GM18498 (cell line): ENCODE results near the gene COX6A2.

ENCODE experiments used
- ATAC-seq: cut with Tn5 transposase; IDR thresholded peaks from one replicate; pipeline ENCODE4 v1.9.1; 2021; ENCODE audit warnings: mild to moderate bottlenecking, moderate library complexity; ENCODE audit not compliant: unreplicated experiment

COX6A2 gene

DNA sequence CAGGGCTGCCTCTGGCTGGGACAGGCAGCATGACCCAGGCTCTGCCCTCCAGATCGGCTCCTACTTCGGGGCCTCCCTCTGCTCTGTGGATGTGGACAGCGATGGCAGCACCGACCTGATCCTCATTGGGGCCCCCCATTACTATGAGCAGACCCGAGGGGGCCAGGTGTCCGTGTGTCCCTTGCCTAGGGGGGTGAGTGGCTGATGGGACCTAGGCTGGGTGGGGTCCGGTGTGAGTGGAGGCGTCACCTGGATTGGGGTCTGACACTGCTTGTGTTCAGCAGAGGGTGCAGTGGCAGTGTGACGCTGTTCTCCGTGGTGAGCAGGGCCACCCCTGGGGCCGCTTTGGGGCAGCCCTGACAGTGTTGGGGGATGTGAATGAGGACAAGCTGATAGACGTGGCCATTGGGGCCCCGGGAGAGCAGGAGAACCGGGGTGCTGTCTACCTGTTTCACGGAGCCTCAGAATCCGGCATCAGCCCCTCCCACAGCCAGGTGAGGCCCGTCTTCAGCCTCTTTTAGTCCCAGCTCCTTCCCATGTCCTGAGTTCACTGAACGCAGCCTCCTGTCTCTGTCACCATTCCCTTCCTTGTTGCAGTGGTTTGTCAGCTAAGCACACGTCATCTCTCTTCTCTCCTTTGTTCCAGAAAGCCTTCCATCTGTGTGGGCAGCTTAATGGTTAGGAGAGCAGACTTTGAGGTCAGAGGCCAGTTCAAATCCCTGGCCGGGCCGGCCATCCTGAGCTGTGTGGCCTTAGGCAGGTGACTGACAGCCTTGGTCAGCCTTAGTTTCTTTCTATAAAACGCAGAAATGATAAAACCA is 16.9 kb downstream of the COX6A2 start:
- ATAC-seq, result no peak

DNA sequence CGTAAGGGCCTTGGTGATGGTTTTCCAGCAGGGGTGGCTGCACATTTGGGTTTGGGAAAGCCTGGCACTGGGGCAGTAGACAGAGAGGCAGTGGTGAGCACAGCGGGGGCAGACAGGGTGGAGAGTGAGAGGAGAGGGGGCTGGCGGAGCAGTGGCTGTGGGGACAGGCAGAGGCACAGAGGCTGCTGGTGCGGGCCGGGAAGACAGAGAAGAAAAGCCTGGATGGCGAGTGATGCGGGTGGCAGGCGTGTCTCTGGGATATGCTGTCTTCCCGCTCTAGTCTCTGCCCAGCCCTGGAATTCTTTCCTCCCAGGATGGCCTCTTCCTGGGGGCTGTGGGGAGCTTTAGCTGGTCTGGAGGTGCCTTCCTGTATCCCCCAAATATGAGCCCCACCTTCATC is 18.1 kb downstream of the COX6A2 start:
- no peak for ATAC-seq

DNA sequence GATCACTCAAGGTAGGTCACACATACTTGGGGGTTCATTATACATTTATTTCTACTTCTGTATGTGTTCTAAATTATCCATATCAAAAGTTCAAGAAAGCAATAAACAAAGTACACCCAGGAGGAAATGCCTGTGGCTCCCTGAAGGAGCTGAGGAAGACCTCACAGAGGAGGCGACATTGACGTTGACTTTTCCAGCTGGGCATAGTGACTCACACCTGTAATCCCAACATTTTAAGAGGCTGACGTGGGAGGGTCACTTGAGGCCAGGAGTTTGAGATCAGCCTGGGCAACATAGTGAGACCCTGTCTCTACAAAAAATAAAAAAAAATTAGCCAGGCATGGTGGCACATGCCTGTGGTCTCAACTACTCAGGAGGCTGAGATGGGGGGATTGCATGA is 18.7 kb downstream of the COX6A2 start:
- ATAC-seq, result no peak

GRCh38 chr16:31407406-31407805 is 20.8 kb downstream of the COX6A2 start:
- no peak for ATAC-seq

DNA sequence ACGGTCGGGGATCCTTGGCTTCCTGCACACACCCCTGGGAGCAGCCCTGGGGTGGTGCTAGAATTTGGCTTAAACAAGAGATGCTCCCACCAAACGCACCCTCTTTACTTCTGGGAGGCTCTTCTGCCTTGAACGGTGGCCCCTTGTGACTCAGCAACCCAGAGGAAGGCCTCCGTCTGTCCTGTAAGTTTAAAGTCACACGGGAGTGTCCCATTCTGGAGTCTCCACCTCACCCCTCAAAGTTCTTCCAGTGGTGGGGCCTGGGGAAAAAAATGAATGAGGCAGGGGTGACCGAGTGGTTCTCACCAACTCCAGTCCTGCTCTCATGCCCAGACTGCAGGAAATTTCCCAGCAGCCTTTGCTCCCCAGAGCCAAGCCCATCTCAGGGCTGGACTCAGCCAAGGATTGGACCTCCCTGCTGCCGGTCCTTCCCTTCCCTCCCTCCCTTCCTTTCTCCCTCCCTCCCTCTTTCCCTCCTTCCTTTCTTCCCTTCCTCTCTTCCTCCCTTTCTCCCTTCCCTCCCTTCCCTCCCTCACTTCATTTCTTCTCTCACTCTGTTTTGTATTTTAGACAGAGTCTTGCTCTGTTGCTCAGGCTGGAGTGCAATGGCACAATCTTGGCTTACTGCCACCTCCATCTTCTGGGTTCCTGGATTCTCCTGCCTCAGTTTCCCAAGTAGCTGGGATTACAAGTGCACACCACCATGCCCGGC is 23.7 kb downstream of the COX6A2 start:
- ATAC-seq, result no peak

DNA sequence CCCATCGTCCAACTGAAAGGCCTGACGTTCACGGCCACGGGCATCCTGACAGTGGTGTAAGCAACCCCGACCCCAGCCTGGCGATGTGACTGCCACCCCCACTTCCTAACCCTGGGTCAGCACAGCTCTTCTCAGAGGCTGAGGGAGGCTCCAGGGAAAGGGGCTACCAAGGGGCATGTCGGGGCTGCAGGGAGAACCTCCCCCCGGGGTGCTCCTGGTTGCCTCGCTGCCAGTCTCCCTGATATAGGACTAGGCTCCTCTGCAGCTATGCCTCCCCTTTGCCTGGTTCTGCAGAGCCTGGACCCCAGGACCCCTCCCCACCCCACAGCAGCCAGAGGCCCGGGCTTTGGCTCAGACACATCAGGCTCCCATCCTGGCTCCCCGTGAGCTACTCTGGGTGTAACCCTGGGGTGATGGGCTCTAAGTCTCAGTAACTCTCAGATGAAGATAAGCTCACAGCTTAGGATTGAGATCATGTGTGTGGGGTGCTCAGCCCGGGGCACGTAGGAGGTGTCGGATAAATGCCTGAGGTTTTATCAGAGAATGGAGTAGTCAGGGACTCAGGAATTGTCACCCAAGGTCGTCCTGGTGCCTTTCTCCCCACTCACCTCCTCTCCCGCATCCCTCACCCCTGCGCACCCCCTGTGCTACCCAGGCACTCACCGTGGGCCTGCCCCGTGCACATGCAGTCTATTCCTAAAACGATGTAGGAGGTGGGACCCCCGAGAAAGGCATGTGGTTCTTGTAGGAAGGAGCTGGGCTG is 24.4 kb downstream of the COX6A2 start:
- no peak for ATAC-seq

GRCh38 chr16:31402687-31403086 is 25.5 kb downstream of the COX6A2 start:
- ATAC-seq, result no peak

- ATAC-seq, result no peak
Measured at GRCh38 chr16:31401436-31401835, 26.7 kb downstream of the COX6A2 start.

DNA sequence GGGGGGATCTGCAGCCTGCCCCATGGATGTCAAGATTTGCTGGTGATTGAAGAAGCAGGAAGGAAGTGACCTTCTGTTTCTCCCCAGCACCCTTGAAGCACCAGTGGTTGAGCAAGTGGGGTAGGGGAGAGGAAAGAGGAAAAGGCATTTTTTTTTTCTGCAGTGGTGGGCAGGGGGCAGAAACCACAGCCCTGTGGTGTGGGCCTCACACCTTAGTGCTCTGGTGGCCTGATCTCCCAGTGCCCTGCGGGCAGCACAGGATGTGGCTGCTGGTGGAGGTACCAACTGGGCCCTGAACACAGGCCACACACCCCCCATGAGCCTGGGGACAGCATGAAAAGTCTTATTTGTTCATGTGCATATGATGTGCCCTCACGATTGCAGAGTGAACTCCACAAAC is 28.0 kb downstream of the COX6A2 start:
- no peak for ATAC-seq

DNA sequence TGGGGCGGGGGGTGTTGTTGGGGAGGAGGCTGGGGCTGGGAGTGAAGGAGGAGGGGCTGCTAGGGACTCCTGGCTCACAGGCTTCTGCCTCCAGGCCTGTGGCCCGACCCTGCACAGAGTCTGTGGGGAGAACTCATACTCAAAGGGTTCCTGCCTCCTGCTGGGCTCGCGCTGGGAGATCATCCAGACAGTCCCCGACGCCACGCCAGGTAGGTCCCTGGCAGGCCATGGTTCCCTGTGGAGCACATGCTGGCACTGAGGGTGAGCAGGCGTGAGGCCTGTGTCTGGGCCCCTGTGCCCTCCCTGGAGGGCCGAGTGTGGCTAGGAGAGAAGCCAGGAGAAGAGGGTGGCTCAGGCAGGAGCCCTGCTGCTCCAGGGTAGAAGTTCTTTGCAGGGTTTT is 30.5 kb downstream of the COX6A2 start:
- no peak for ATAC-seq

- no peak for ATAC-seq
Measured at GRCh38 chr16:31397096-31397660, 31.0 kb downstream of the COX6A2 start.

GRCh38 chr16:31395647-31396046 is 32.5 kb downstream of the COX6A2 start:
- no peak for ATAC-seq

DNA sequence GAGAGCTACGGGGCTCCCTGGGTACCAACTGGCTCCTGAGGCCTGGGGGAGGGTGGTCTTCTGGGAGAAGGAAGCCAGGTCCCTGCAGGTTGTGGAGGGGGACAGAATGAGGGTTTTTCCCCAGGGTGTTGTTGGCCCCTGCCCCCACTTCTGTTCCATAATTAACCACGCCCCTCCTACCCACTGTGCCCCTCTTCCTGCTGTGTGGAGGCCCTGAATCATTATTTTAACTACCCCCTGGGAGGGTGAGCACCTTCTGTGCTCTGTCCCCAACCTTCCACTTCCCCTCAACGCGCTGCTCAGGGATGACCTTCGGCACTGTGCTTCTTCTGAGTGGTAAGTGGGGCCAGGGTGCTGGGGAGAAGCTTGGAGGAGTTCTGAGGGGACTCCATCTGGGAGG is 35.1 kb downstream of the COX6A2 start, which contains the start of gene ITGAD:
Gene ITGAD (plus strand): TSS at position 280 of the 400 bp plus-strand sequence. CDS start 26 bp downstream, at position 306.
- ATAC-seq, result no peak

DNA sequence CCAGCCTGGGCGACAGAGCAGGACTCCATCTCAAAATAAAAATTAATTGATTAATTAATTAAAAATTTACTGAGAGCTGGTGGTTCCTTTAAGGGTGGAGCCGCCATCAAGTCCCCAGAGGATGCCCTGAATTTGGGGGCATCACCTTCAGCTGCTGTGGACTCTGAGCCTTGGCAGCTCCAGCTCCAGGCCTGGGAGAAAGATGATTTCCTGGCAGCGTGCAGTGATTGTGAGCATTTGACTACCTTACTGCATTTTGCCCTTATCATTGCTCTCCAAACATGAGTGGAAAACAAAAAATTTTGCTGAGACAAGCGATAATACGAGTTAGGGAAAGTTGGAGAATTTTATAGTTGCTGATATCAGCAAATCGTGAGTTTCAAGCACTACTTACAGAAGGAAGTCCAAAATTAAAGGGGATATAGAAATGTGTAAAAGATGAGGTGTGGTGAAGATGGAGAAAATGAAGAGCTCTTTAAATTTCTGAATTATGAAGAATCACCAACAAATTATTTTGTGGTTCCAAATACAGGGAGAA is 37.6 kb downstream of the COX6A2 start:
- no peak for ATAC-seq

- no peak for ATAC-seq
Measured at GRCh38 chr16:31388535-31388934, 39.6 kb downstream of the COX6A2 start.

GRCh38 chr16:31386157-31386984 is 41.8 kb downstream of the COX6A2 start:
- peak; percentile 55 for ATAC-seq

GRCh38 chr16:31385680-31386079 is 42.5 kb downstream of the COX6A2 start:
- no peak for ATAC-seq

DNA sequence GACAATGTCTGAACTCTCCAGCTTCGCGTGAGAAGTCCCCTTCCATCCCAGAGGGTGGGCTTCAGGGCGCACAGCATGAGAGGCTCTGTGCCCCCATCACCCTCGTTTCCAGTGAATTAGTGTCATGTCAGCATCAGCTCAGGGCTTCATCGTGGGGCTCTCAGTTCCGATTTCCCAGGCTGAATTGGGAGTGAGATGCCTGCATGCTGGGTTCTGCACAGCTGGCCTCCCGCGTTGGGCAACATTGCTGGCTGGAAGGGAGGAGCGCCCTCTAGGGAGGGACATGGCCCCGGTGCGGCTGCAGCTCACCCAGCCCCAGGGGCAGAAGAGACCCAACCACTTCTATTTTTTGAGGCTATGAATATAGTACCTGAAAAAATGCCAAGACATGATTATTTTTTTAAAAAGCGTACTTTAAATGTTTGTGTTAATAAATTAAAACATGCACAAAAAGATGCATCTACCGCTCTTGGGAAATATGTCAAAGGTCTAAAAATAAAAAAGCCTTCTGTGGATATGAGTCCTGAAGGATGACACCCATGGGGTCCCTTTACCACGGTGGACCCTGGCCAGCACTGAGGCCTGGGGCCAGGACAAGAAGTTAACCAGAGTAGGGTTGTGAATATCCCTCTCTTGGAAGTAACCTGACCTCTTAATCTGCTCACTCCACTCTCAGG is 45.5 kb downstream of the COX6A2 start:
- peak; percentile 68 for ATAC-seq

- no peak for ATAC-seq
Measured at GRCh38 chr16:31380201-31380600, 48.0 kb downstream of the COX6A2 start.
